NCI-H128 (cell line): ENCODE data around the gene SMURF1.

Source experiments
- DNase-seq: peaks from one replicate; lab custom pipeline; 2025; ENCODE audit not compliant: unreplicated experiment; lab: John Stamatoyannopoulos, UW

Gene SMURF1

DNA sequence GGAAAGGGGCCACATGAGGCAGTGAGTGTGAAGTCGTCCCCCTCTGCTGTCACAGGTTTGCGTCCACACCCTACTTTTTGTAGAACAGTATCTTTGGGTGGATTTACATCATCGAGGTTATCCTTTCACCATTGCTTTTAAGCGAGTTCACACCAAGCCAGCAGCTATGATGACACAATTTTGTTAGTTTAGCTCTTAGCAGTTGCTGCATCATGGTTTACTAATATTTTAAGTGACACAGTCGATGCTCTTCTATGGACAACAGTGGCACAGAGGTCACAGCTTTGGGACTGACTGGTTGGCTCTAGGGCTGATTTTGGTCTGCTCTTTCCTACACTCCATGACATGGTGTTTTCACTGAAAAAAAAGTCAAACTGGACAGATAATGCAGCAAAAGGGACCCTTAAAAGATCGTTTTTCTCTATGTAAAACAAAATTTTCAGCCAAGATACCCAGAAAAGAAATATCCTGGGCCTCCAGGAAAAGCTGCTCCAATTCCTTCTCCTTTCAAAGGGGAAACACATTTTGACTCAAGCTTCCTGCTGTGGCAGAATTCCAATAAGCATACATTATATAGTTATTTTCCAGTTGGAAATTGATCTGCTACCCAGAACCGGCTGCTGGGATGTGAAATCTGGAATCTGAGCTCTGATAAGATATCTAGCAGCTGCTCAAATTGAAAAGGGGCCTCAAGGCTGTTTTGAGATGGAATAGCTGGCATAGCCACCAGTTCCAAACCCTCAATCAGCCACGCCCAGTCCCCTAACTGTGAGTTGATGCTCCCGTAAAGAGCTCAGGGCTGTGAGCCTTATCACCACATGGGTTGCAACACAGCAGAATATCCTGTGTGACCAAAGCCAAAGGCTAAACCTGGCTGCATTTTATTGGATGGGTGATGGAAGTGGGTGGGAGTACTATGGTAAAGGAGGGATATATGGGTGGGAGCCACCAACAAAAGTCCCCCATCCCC, 114.2 kb downstream of the SMURF1 start:
- no peak for DNase-seq

DNA sequence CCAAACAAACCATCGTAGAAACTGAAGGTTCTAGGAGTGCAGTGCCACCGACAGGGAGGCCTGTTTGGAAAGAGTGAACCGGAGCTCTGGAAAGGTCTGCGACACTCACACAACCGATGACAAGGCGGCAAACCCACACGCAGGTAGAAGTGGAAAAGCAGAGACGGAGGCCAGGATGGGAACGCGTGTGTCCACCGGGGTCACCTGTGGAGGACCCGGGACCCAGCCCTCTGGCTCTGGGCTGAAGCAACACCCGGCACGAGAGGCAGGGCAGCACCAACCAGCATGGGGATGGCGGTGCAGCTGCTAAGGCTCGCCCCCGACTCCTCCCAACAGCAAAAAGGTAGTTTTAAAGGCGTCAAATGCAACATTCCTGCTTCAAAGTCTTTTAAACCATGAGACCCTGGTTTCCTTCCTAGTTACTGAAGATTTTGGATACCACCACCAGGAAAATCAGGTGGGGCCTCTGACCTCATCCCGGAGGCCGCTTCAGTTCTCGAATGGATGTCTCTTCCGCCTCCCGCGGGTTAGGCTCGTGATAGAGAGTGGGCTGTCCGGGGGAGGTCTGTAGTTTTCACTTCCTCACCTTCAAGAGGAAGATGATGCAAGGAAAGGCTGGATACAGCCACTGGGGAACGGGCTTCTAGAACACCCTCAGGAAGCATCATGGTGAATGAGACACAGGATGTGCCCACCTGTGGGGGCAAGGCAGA, 115.5 kb downstream of the SMURF1 start:
- no peak for DNase-seq

GRCh38 chr7:99027841-99028240, 116.1 kb downstream of the SMURF1 start:
- no peak for DNase-seq

GRCh38 chr7:99027241-99027640, 116.7 kb downstream of the SMURF1 start:
- DNase-seq: no peak

DNA sequence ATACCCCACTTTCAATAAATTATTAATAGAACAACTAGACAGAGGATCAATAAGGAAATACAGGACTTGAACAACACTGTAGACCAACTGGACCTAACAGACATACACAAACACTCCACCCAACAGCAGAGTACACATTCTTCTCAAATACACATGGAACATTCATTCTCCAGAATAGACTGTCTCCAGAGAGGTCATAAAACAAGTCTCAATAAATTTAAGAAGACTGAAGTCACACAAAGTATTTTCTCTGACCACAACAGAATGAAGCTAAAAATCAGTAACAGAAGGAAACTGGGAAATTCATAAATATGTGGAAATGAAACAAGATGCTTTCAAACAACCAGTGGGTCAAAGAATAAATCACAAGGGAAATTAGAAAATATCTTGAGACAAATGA, 119.8 kb downstream of the SMURF1 start:
- DNase-seq: no peak

DNA sequence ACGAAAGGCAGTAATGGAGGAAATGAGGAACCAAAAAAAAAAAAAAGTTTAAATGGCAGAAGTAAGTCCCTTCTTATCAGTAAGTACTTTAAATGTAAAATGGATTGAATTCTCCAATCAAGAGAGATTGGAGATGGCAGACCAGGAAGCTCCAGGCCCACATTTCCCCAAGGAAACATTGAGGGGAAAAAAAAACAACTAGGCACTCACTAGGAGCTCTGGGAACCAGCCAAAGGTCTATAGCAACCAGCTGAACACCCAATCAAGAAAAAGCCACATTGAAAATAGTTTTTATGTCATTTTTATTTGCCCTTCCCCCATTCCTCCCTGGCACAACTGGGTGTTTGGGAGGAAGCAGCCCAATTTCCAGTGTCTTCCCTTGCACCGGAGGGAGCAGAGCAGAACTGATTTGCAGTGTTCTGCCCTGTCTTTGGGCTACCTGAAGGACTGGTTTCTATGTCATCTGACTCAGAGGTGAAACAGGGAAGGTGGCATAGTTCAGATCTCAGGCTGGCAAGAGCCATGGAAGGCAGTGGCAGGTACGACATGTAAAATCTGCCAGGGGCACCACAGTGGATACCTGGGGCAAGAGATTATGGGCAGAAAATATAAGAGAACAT, 121.9 kb downstream of the SMURF1 start:
- DNase-seq: no peak

DNA sequence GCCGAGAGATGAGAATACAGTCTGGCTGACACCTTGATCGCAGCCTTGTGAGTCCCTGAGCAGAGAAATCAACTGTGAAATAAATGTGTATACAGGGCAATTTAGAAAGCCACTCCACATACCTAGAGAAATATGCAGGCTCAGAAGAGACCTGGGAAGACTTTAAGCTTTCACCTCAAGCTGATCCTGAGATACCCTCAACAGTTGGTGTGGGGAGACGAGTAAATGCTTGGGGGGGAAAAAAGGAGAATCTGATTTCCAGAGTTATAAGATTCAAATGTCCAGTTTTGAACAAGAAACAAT, 123.5 kb downstream of the SMURF1 start:
- no peak for DNase-seq

DNA sequence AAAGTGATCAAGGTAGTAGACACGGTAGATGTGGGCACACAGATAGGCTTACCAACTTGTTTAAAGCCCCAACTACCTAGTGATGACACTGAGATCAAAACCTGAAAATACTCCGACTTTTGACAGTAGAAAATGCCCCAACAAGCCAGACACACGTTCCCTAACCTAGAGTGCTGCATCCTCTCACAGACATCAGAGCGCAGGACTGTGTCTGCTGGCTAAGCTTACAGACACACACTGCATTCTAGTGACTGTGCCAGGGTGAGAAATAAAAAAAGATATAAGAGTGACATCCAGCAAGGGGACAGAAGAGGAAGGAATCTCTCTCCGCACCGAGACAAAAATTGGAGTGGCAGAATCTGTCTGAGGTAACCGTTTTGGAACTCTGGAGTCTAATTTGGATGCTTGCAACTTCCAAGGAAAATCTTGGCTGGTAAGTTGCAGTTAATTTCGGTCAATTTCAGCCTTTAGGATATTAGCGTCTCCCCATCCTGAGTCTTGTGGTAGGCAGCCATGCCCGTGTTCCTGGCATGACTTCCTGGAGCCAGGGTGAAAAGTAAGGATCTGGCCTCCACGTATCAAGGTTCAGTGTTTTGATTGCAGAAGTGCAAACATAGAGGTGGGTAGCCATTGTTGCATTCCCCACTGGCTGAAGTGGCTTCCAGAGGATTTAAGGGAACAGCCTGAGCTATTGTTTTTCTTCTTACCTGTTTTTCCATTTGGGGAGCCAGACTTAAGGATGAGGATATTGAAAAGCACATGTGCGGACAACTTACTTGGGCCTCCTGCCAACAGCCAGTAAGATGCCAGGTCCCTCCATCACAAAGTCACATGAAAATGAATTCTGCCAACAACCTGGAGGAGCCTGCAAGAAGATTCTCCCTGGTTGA, 124.1 kb downstream of the SMURF1 start:
- no peak for DNase-seq

- no peak for DNase-seq
Measured at GRCh38 chr7:99016196-99016595, 127.7 kb downstream of the SMURF1 start.

DNA sequence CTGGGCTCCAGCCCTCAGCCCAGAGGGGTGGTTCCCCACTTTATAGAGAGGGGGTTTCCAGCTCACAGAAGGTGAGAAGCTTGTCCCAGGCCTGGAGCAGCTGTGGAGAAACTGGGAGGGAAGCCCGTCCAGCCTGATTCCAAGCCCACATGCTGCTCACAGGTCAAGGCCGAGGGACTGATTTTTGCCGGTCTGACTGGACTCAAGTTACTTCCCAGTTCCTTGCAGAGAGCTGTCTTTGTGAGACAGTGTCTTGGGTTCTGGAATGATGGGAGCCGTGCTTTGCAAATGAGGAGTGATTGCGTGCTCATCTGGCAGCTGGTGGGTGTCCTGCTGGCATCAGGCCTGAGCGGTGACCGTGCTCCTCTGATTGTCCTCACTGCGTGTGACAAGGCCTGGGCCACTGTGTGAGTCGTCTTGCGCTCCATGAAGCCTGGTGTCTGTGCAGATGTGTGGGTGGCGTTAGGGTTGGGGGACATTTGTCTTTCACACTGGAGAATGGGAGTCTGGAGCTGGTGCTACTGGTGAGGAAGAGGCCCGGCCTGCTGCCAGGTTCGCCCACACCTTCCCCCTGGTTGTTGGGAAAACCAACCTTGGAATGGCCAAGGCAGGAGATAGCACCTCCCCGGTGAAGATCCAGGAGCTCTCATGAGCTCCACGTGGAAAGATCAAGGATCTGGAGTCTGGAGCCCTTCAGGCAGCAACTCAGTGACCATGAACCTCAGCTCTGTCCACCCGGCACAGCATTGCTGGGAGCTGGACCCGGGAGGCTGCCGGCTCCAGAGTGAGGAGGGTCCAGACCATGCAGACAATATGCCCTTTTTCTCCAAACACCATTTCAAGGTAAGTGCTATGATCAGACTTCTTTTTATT, 129.6 kb downstream of the SMURF1 start:
- DNase-seq: no peak

DNA sequence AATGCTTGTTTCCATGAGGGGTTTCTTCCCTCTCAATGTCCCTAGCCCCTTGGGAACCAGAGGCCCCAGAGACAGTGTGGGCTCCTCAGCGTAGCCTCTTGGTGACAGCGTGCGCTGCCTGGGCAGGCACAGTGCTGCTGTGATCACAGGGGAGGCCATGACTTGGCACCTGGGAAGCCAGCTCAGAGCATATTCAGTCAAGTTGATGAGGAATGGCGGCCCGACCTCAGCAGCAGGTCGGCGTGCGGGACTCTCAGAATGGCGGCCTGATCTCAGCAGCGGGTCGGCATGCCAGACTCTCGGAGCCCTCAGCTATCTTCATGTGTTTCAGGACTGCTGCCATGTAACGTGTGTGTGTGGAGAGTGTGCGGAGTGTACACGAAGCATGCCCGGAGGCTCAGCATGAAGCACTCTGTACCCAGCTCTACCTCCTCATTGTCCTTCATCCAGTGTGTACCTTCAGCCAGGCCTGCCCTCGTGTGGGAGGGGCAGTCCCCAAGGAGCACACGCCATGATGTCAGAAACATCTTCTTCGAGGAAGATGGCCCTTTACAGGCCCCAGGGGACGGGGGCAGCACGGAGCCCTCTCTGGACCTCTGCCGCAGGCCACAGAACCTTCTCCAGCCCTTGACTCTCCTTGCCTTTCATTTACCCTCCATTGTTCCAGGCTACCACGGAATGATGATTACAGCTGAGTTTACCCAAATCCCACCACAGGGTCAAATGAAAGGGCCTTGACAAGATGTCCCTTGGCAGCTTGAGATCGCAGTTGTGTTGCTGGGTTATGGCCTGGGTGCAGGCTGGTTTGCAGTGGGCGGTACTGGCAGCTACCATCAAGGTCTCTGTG, 130.4 kb downstream of the SMURF1 start:
- DNase-seq: no peak

- DNase-seq: no peak
Measured at GRCh38 chr7:99012722-99013121, 131.2 kb downstream of the SMURF1 start.

GRCh38 chr7:99011706-99012404, 132.1 kb downstream of the SMURF1 start:
- DNase-seq: no peak

GRCh38 chr7:99011341-99011705, 132.6 kb downstream of the SMURF1 start:
- DNase-seq: no peak

DNA sequence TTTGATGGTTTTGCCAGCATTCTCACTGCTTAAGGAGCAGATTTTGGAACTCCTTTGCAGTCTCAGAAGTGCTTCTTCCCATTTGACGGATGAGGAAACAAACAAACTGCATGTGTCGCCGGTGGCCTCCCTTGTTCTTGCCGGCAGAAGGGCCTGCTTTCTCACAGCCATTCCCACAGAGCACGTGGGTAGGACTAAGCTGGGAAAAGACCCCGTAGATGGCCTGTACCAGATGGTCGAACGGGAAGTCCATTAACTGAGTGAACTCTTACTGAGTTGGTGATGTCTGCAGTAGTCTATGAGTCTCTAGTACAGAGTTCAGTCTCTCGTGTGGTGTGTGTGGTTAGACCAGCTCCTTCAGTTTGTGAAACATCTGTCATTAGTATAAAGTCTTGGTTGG, 133.6 kb downstream of the SMURF1 start:
- DNase-seq: no peak

- no peak for DNase-seq
Measured at GRCh38 chr7:99008921-99009530, 134.9 kb downstream of the SMURF1 start.

DNA sequence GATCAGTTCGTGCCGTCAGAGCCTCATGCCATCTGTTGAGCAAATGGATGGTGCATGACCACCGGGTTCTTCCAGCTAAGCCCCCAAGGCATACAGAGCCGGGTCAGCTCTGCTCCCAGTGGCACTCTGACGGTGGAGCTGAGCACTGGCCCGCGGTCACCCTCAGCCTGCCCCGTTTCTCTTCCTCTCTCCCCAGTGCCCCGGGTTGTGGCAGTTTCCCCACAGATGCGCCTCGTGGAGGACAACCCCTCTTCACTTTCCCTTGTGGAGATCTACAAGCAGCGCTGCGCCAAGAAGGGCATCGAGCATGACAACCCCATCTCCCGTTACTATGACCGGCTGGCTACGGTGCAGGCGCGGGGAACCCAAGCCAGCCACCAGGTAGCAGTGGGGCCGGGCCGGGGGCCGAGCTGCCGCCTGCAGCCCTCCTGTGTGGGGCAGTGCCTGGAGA, 135.7 kb downstream of the SMURF1 start:
- DNase-seq: no peak
